ENCODE measurements around the gene ANO10. TPM values are rescaled to one million over a fixed set of nuclear protein-coding genes. Genes with fewer than 3 reads are reported as not detected.

Gene ANO10
- total RNA-seq, 1 experiment from 2014 or later: 15.0 TPM

DNA sequence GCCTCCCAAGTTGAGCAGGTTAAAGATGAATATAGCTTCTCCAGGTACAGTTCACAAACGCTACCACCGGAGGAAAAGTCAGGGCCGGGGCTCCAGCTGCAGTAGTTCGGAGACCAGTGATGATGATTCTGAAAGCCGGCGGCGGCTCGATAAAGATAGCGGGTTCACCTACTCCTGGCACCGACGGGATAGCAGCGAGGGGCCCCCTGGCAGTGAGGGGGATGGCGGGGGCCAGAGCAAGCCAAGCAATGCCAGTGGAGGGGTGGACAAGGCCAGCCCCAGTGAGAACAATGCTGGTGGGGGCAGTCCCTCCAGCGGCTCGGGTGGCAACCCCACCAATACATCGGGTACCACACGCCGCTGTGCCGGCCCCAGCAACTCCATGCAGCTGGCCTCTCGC lies 274.0 kb downstream of the ANO10 start:
- Mint-ChIP-seq H3K36me3 (ENCODE audit: insufficient read depth, unreplicated experiment) (peaks cover 51% of the 10 kb centered on the region), H3K27me3 (ENCODE audit: insufficient read depth, unreplicated experiment) (no peaks in the 10 kb centered on the region), H3K27ac (ENCODE audit: low read depth, unreplicated experiment) (no peak overlapping the region), H3K4me3 (ENCODE audit: unreplicated experiment) (no peak overlapping the region), H3K9me3 (ENCODE audit: unreplicated experiment) (peaks cover 15% of the 10 kb centered on the region), H3K4me1 (ENCODE audit: insufficient read depth, unreplicated experiment) (no peaks in the 10 kb centered on the region)
- POLR2A ChIA-PET: interaction anchor here (1.2 kb wide), 1 partner anchor 13 kb away, joined by 4 read pairs; no protein-coding TSS in a partner anchor
- CTCF ChIA-PET: interaction anchor here (0.6 kb wide), 1 partner anchor 185 kb away, joined by 3 read pairs; no protein-coding TSS in a partner anchor
- intact Hi-C loops (cut with micrococcal nuclease): no loop called here
- BruUV-seq (replicated peaks): no TSS peak
- TF ChIP-seq, protein P1, sequence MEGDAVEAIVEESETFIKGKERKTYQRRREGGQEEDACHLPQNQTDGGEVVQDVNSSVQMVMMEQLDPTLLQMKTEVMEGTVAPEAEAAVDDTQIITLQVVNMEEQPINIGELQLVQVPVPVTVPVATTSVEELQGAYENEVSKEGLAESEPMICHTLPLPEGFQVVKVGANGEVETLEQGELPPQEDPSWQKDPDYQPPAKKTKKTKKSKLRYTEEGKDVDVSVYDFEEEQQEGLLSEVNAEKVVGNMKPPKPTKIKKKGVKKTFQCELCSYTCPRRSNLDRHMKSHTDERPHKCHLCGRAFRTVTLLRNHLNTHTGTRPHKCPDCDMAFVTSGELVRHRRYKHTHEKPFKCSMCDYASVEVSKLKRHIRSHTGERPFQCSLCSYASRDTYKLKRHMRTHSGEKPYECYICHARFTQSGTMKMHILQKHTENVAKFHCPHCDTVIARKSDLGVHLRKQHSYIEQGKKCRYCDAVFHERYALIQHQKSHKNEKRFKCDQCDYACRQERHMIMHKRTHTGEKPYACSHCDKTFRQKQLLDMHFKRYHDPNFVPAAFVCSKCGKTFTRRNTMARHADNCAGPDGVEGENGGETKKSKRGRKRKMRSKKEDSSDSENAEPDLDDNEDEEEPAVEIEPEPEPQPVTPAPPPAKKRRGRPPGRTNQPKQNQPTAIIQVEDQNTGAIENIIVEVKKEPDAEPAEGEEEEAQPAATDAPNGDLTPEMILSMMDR (IDR thresholded peaks at IDR 0.05; ENCODE audit: unreplicated experiment): no peak
- no peak for DNase-seq (ENCODE audit: unreplicated experiment)

DNA sequence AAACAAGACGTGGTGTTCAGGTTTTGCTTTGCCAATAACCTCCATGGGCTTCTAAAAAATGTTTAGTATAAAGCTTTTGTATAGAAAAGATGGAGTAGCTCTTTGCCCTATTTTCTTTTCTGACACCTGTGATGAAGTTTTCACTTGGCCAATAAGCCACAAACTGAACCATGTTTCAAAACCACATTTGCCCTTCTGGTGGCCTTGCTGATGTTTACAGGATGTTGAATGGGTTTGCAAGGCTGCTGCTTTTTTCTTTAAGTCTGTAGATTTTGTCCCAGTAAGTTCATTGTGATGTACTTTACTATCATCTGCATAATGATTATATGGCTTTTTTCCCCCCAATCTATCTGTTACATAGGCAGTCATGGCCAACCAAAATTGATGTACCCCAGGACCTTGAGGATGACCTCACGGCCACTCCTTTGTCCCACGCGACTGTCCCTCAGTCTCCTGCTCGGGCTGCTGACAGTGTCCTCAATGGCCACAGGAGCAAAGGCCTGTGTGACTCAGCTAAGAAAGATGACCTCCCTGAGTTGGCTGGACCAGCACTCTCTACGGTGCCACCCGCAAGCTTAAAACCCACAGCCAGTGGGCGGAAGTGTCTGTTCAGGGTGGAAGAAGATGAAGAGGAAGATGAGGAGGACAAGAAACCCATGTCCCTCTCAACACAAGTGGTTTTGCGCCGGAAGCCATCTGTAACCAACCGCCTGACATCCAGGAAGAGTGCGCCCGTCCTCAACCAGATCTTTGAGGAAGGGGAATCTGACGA lies 274.6 kb downstream of the ANO10 start:
- CTCF ChIA-PET: interaction anchor here (0.6 kb wide), 1 partner anchor 184 kb away, joined by 3 read pairs; no protein-coding TSS in a partner anchor
- intact Hi-C loops (cut with micrococcal nuclease): no loop called here
- Mint-ChIP-seq H3K4me1 (ENCODE audit: insufficient read depth, unreplicated experiment) (no peaks in the 10 kb centered on the region), H3K27me3 (ENCODE audit: insufficient read depth, unreplicated experiment) (no peaks in the 10 kb centered on the region), H3K9me3 (ENCODE audit: unreplicated experiment) (peaks cover 10% of the 10 kb centered on the region), H3K36me3 (ENCODE audit: insufficient read depth, unreplicated experiment) (peaks cover 57% of the 10 kb centered on the region), H3K4me3 (ENCODE audit: unreplicated experiment) (no peak overlapping the region), H3K27ac (ENCODE audit: low read depth, unreplicated experiment) (no peak overlapping the region)
- no TSS peak for BruUV-seq (replicated peaks)
- TF ChIP-seq, protein P1 (IDR thresholded peaks at IDR 0.05; ENCODE audit: unreplicated experiment): no peak
- POLR2A ChIA-PET: interaction anchor here (1.2 kb wide), 1 partner anchor 12 kb away, joined by 4 read pairs; no protein-coding TSS in a partner anchor
- DNase-seq (ENCODE audit: unreplicated experiment): no peak

DNA sequence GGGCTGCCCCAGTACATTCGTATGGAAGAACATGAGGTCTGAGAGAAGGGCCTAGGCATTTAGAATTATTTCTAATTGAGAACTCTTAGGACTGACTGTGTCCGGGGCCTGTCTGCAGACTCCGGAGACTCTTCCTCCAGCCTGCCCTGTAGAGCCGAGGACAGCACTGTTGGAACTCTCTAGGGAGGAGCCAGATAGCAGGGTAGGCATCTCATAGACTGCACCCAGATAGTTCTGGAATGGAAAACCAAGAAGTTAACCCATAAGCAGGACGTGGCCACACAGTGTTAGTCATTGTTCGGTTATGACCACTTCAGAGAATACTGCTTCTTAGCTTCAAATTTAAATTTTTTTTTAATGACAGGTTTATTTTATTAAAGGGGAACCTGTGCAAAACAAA lies 275.9 kb downstream of the ANO10 start:
- intact Hi-C loops (cut with micrococcal nuclease): no loop called here
- POLR2A ChIA-PET: no interaction called here
- H3K9me3 Mint-ChIP-seq (ENCODE audit: unreplicated experiment): no peaks in the 10 kb centered on the region
- H3K36me3 Mint-ChIP-seq (ENCODE audit: insufficient read depth, unreplicated experiment): peaks cover 70% of the 10 kb centered on the region
- no peak overlapping the region for H3K4me3 Mint-ChIP-seq (ENCODE audit: unreplicated experiment)
- CTCF ChIA-PET: interaction anchor here (0.9 to 1.7 kb wide), 2 partner anchors 10 to 50 kb away, joined by 3 to 4 read pairs; no protein-coding TSS in a partner anchor
- DNase-seq (ENCODE audit: unreplicated experiment): no peak
- TF ChIP-seq, protein P1 (IDR thresholded peaks at IDR 0.05; ENCODE audit: unreplicated experiment): no peak
- H3K4me1 Mint-ChIP-seq (ENCODE audit: insufficient read depth, unreplicated experiment): no peaks in the 10 kb centered on the region
- no peaks in the 10 kb centered on the region for H3K27me3 Mint-ChIP-seq (ENCODE audit: insufficient read depth, unreplicated experiment)
- no peak overlapping the region for H3K27ac Mint-ChIP-seq (ENCODE audit: low read depth, unreplicated experiment)
- BruUV-seq (replicated peaks): no TSS peak

DNA sequence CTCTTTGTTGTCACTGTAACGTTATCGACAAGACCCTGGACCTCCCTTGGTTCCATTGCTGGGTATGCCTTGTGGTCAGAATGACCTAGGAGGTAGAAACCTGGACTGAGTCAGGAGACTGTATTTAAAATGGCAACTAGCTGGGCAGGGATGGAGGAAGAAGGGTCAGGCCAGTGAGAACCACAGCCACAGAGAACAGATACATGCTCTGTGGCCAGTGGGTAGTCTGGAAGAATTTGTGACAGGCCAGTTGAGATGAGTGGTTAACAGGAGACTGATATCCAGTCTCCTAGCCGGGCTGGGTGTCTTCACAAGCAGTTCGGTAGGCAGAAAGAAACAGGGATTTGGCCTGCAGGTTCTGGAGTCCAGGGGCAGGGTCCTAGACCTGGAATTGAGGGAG lies 276.6 kb downstream of the ANO10 start:
- ChIA-PET CTCF (interaction anchor here (0.7 to 1.7 kb wide), 2 partner anchors 11 to 50 kb away, joined by 3 to 4 read pairs; no protein-coding TSS in a partner anchor), POLR2A (interaction anchor here (0.6 to 0.9 kb wide), 2 partner anchors 8 to 16 kb away, joined by 3 to 4 read pairs; no protein-coding TSS in a partner anchor)
- Mint-ChIP-seq H3K36me3 (ENCODE audit: insufficient read depth, unreplicated experiment) (peaks cover 76% of the 10 kb centered on the region), H3K4me1 (ENCODE audit: insufficient read depth, unreplicated experiment) (no peaks in the 10 kb centered on the region), H3K27ac (ENCODE audit: low read depth, unreplicated experiment) (no peak overlapping the region), H3K4me3 (ENCODE audit: unreplicated experiment) (no peak overlapping the region), H3K27me3 (ENCODE audit: insufficient read depth, unreplicated experiment) (no peaks in the 10 kb centered on the region), H3K9me3 (ENCODE audit: unreplicated experiment) (no peaks in the 10 kb centered on the region)
- intact Hi-C loops (cut with micrococcal nuclease): no loop called here
- no TSS peak for BruUV-seq (replicated peaks)
- TF ChIP-seq, protein P1 (IDR thresholded peaks at IDR 0.05; ENCODE audit: unreplicated experiment): no peak
- no peak for DNase-seq (ENCODE audit: unreplicated experiment)

Measured in MCF 10A (cell line).